HEK293 (cell line): ENCODE data around the gene LTK.

Source experiments
- SCRT1 ChIP-seq: fragments of 450-650 bp; formaldehyde crosslinking; IDR thresholded peaks from 2 replicates; pipeline ENCODE4 v1.5.1; 2016; ENCODE audit warnings: missing biosample characterization, missing genetic modification characterization, borderline replicate concordance
- TF ChIP-seq, protein P1 (sequence below): fragments of 450-650 bp; formaldehyde crosslinking; IDR thresholded peaks from 2 replicates; pipeline ENCODE4 v1.5.1; 2017; ENCODE audit warnings: missing biosample characterization, missing genetic modification characterization
- TF ChIP-seq, protein P2 (sequence below): fragments of 450-650 bp; formaldehyde crosslinking; IDR thresholded peaks from 2 replicates; pipeline ENCODE4 v1.5.1; 2016; ENCODE audit warnings: missing biosample characterization, missing genetic modification characterization

DNA sequence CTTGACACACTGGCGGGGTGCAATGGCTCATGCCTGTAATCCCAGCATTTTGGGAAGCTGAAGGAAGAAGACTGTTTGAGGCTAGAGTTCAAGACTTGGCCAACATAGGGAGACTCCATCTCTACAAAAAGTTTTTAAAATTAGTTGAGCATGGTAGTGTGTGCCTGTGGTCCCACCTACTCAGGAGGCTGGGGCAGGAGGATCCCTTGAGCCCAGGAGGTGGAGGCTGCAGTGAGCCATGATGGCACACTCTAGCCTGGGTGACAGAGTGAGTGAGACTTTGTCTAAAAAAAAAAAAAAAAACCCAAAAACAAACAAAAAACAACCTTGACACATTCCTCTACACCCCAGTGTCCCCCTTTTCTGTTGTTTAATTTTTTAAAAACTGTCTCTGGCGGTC, 24.0 kb downstream of the LTK start:
- TF ChIP-seq SCRT1 (tag by site-specific recombination), result no peak
- TF ChIP-seq, protein P1, sequence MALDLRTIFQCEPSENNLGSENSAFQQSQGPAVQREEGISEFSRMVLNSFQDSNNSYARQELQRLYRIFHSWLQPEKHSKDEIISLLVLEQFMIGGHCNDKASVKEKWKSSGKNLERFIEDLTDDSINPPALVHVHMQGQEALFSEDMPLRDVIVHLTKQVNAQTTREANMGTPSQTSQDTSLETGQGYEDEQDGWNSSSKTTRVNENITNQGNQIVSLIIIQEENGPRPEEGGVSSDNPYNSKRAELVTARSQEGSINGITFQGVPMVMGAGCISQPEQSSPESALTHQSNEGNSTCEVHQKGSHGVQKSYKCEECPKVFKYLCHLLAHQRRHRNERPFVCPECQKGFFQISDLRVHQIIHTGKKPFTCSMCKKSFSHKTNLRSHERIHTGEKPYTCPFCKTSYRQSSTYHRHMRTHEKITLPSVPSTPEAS, result no peak
- TF ChIP-seq, protein P2, sequence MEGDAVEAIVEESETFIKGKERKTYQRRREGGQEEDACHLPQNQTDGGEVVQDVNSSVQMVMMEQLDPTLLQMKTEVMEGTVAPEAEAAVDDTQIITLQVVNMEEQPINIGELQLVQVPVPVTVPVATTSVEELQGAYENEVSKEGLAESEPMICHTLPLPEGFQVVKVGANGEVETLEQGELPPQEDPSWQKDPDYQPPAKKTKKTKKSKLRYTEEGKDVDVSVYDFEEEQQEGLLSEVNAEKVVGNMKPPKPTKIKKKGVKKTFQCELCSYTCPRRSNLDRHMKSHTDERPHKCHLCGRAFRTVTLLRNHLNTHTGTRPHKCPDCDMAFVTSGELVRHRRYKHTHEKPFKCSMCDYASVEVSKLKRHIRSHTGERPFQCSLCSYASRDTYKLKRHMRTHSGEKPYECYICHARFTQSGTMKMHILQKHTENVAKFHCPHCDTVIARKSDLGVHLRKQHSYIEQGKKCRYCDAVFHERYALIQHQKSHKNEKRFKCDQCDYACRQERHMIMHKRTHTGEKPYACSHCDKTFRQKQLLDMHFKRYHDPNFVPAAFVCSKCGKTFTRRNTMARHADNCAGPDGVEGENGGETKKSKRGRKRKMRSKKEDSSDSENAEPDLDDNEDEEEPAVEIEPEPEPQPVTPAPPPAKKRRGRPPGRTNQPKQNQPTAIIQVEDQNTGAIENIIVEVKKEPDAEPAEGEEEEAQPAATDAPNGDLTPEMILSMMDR (tag by site-specific recombination), result no peak
